Measurements from ENCODE around the gene STEAP3. TPM values are rescaled to one million over a fixed set of nuclear protein-coding genes. Genes with fewer than 3 reads are reported as not detected.

STEAP3 gene
- total RNA-seq, 4 donors from 2014 or later = 2.5 to 5.9 (median 5.2) TPM

DNA sequence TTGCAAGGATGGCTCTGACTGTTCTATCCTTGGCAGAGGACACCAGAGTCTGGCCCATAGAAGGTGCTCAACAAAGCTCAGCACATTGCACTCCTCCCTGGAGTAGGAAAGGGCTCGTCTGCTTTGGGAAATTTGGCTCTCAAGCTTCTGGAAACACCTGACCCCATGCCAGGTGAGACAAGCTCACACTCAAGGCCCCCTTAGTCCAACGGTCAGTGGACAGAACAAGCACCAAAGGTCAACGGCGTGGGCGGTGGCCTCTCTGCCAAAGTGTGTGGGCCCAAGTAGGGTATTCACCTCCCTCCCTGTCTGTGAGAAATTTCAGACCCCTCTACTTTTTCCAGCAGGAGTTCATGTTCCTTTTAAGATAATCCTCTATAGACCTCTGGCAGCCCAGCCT lies 2.0 kb upstream of the STEAP3 start:
- Histone ChIP-seq H3K27me3 (peaks cover 0 to 11% (median 0%) of the 10 kb centered on the region in 4 donors), H3K36me3 (no peaks in the 10 kb centered on the region), H3K4me1 (peaks cover 11 to 26% (median 16%) of the 10 kb centered on the region in 4 donors), H3K9me3 (no peaks in the 10 kb centered on the region), H3K27ac (replicated peaks in 1 of 4) (no peak overlapping the region), H3K4me3 (no peak overlapping the region)
- intact Hi-C loops (cut with DNase I) = no loop called here
- WGBS = 83% methylated on average over 5 of the region's 5 CpGs
- DNase-seq (ENCODE audit: extremely low spot score) = no peak
- TF ChIP-seq POLR2A (IDR thresholded peaks at IDR 0.05; ENCODE audit: low read depth) (no peak), POLR2AphosphoS5 (IDR thresholded peaks at IDR 0.05) (no peak), EP300 (IDR thresholded peaks at IDR 0.05) (no peak)
- TF ChIP-seq, protein P1, sequence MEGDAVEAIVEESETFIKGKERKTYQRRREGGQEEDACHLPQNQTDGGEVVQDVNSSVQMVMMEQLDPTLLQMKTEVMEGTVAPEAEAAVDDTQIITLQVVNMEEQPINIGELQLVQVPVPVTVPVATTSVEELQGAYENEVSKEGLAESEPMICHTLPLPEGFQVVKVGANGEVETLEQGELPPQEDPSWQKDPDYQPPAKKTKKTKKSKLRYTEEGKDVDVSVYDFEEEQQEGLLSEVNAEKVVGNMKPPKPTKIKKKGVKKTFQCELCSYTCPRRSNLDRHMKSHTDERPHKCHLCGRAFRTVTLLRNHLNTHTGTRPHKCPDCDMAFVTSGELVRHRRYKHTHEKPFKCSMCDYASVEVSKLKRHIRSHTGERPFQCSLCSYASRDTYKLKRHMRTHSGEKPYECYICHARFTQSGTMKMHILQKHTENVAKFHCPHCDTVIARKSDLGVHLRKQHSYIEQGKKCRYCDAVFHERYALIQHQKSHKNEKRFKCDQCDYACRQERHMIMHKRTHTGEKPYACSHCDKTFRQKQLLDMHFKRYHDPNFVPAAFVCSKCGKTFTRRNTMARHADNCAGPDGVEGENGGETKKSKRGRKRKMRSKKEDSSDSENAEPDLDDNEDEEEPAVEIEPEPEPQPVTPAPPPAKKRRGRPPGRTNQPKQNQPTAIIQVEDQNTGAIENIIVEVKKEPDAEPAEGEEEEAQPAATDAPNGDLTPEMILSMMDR (IDR thresholded peaks at IDR 0.05) = no peak

DNA sequence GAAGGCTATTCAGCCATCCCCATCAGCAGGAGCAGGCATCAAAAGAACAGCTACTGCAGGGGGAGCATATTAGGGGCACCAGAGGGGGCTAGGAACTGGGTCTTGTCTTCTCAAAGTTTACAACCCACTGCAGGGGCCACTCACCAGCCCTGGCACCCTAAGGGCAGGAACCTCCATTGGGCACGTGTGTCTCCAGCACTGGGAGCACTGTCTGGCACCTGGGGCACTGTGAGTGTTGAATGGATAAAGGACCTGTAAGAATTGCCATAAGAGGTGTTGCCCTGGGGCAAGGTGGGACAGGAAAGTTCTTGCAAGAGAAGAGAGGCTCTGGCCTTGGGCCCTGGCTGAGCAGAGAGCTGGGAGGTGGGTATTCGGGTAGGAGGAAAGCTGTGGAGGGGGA lies 1.4 kb upstream of the STEAP3 start:
- intact Hi-C loops (cut with DNase I) = no loop called here
- no peak for DNase-seq (ENCODE audit: extremely low spot score)
- H3K36me3 ChIP-seq = no peaks in the 10 kb centered on the region
- H3K4me1 ChIP-seq = peaks cover 11 to 26% (median 16%) of the 10 kb centered on the region in 4 donors
- TF ChIP-seq, protein P1 (IDR thresholded peaks at IDR 0.05) = no peak
- TF ChIP-seq POLR2A (IDR thresholded peaks at IDR 0.05; ENCODE audit: low read depth) (no peak), EP300 (IDR thresholded peaks at IDR 0.05) (no peak), POLR2AphosphoS5 (IDR thresholded peaks at IDR 0.05) (no peak)
- H3K27me3 ChIP-seq = peaks cover 0 to 11% (median 0%) of the 10 kb centered on the region in 4 donors
- 80% methylated on average over 1 of the region's 2 CpGs for whole genome bisulfite sequencing
- no peak overlapping the region for H3K27ac ChIP-seq (replicated peaks in 1 of 4)
- no peaks in the 10 kb centered on the region for H3K9me3 ChIP-seq
- H3K4me3 ChIP-seq = no peak overlapping the region

DNA sequence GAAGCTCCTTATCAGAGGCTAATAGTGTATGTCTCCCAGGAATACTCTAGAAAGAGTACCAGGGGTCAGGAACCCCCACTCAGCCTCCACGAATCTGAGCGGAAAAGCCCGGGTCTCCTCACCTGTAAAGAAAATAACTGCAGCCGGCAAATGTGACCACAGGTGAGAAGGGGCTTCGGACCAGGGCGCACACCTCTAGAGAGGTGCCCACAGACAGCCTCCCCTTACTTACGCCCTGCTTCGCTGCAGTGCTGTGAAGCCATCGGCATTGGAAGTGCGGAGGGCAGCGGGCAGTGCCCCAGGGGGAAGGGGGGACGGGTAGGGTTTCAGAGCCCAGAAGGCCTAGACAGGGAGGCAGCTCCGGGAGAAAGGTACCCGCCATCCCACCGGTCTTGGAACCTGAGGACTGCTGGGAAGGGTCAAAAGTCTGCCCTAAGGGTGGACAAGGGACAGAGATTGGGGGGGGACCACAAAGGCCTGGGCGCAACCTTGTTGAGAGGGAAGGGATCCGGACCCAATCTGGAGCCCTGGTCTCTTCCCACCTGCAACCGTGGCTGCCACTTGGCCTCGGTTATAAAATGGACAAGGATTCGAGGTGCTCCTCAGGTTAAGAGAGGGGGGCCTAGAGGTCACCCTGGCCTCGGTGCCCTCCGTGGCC lies 642 bp upstream of the STEAP3 start:
- Histone ChIP-seq H3K4me1 (peaks cover 11 to 26% (median 16%) of the 10 kb centered on the region in 4 donors), H3K36me3 (no peaks in the 10 kb centered on the region), H3K27ac (replicated peaks in 1 of 4) (peak overlapping the region in 1 of 4 donors; percentile 22), H3K4me3 (peak overlapping the region; percentile 63 to 78 (median 71)), H3K27me3 (peaks cover 0 to 11% (median 0%) of the 10 kb centered on the region in 4 donors), H3K9me3 (no peaks in the 10 kb centered on the region)
- TF ChIP-seq EP300 (IDR thresholded peaks at IDR 0.05) = no peak
- TF ChIP-seq, protein P1 (IDR thresholded peaks at IDR 0.05) = no peak
- no peak for TF ChIP-seq POLR2AphosphoS5 (IDR thresholded peaks at IDR 0.05)
- no peak for TF ChIP-seq POLR2A (IDR thresholded peaks at IDR 0.05; ENCODE audit: low read depth)
- WGBS = 83% methylated on average over 15 of the region's 22 CpGs
- no peak for DNase-seq (ENCODE audit: extremely low spot score)
- intact Hi-C loops (cut with DNase I) = no loop called here

DNA sequence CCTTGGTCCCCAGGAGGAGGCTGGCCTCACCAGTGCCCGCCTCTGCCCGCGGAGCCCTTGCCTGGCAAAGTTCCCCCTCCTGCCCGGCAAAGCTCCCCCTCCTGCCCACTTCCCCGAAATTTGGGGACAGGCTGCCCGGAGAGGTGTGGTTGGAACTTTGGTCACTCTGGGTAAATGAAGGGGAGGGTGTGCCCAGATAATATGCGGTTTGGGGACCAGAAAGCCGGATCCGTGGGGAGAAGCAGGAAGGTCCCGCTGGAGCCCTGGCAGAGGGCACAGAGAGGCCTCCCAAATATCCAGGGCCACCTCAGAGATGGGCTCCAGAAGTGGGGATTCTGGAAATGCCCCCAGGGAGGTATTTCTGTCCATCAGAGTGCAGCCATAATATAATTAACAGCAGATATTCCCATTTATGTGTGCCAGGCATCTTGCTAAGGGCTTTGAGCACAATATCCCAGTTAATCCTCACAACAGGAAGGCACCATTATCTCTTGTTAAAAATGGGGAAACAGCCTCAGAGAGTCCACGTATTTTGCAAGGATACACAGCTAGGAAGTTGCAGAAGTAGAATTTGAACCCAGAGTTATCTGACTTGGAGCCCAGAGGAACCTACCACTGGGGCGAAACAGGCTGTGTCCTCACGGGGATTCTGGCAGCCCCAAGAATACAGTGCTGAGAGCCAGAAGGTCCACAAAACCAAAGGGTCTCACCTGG lies 914 bp downstream of the STEAP3 start:
- no peak for DNase-seq (ENCODE audit: extremely low spot score)
- Histone ChIP-seq H3K4me1 (peaks cover 11 to 26% (median 16%) of the 10 kb centered on the region in 4 donors), H3K9me3 (no peaks in the 10 kb centered on the region), H3K36me3 (no peaks in the 10 kb centered on the region), H3K27ac (replicated peaks in 1 of 4) (no peak overlapping the region), H3K4me3 (peak overlapping the region; percentile 63 to 78 (median 71)), H3K27me3 (peaks cover 0 to 11% (median 0%) of the 10 kb centered on the region in 4 donors)
- WGBS = 43% methylated on average over 6 of the region's 13 CpGs
- intact Hi-C loops (cut with DNase I) = no loop called here
- TF ChIP-seq EP300 (IDR thresholded peaks at IDR 0.05) (no peak), POLR2AphosphoS5 (IDR thresholded peaks at IDR 0.05) (no peak), POLR2A (IDR thresholded peaks at IDR 0.05; ENCODE audit: low read depth) (no peak)
- TF ChIP-seq, protein P1 (IDR thresholded peaks at IDR 0.05) = no peak

Data from esophagus muscularis mucosa (tissue), 4 donors.